OCI-LY1 (cell line): Measurements from ENCODE around the gene CCDC74B.

ENCODE experiments used
- EZH2 ChIP-seq: fragments of 200-600 bp; sonication (generic), shearing (Covaris generic); IDR thresholded peaks from 2 replicates; pipeline ENCODE4 v1.8.0; 2017; ENCODE audit warnings: borderline replicate concordance, mixed run types, mild to moderate bottlenecking, antibody characterized with exemption, low read length, moderate library complexity, mixed read lengths
- TF ChIP-seq, protein P1 (sequence below): fragments of 200-600 bp; sonication (generic), shearing (Covaris generic); IDR thresholded peaks from 2 replicates; pipeline ENCODE4 v1.5.1; 2017; ENCODE audit warnings: mild to moderate bottlenecking, antibody characterized with exemption, low read length, moderate library complexity, mixed read lengths

DNA sequence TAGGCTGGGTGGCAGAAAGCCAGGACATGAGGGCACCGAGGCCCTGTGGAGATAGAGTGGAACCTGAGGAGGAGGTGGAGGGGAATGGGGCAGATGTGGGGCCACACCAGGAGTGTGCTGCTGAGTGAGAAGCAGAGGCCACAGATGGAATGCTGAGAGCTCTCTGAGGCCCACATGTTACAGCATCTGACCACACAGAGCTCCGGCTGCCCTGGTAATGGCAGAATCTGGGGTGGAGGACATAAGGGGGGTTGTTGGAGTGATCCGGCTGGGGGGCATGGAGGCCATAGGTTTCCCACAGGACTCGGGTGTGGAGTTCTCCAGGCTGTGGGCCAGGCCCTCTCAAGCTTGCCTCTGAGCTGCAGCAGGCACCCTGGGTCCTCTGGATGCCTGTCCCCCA, 41.0 kb upstream of the CCDC74B start:
- TF ChIP-seq, protein P1, sequence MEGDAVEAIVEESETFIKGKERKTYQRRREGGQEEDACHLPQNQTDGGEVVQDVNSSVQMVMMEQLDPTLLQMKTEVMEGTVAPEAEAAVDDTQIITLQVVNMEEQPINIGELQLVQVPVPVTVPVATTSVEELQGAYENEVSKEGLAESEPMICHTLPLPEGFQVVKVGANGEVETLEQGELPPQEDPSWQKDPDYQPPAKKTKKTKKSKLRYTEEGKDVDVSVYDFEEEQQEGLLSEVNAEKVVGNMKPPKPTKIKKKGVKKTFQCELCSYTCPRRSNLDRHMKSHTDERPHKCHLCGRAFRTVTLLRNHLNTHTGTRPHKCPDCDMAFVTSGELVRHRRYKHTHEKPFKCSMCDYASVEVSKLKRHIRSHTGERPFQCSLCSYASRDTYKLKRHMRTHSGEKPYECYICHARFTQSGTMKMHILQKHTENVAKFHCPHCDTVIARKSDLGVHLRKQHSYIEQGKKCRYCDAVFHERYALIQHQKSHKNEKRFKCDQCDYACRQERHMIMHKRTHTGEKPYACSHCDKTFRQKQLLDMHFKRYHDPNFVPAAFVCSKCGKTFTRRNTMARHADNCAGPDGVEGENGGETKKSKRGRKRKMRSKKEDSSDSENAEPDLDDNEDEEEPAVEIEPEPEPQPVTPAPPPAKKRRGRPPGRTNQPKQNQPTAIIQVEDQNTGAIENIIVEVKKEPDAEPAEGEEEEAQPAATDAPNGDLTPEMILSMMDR = no peak
- no peak for TF ChIP-seq EZH2
